Keratinocyte (primary cell): Measurements from ENCODE around the gene PRKN.

Experiments used
- CTCF ChIP-seq, 3 experiments: IDR thresholded peaks in 1 of 3; conservative IDR thresholded peaks in 1 of 3; optimal IDR thresholded peaks in 1 of 3; 2 replicates in 2 of 3; 3 replicates in 1 of 3; pipeline versions ENCODE3 to v1.5.1; 2011; ENCODE audit warnings: low read length in 3 of 3, mild to moderate bottlenecking in 3 of 3, moderate library complexity in 2 of 3, control low read depth in 1 of 3, inconsistent platforms in 1 of 3; ENCODE audit not compliant: insufficient read depth in 2 of 3; ENCODE audit errors: extremely low read depth in 1 of 3
- EZH2 ChIP-seq: IDR thresholded peaks from one replicate; pipeline ENCODE4 v1.6.1; 2012; ENCODE audit warnings: inconsistent platforms, mild to moderate bottlenecking, low read length, moderate library complexity

- TF ChIP-seq CTCF (optimal IDR thresholded peaks at IDR 0.05 in 1 of 3, IDR thresholded peaks at IDR 0.05 in 1 of 3, conservative IDR thresholded peaks at IDR 0.05 in 1 of 3; ENCODE audit: extremely low read depth in 1 of 3, insufficient read depth in 2 of 3, low read length in 3 of 3) (no peak), EZH2 (no peak)
Observed at GRCh38 chr6:162580619-162581018, 146.9 kb downstream of the PRKN start.
